ENCODE measurements around the gene TXK.

- no peak for TF ChIP-seq EZH2 (IDR thresholded peaks at IDR 0.05; ENCODE audit: insufficient read depth, poor library complexity, severe bottlenecking)
- TF ChIP-seq EZH2phosphoT487 (IDR thresholded peaks at IDR 0.05; ENCODE audit: insufficient read depth, low read depth) = no peak
Observed at GRCh38 chr4:48042979-48043461, 91.0 kb downstream of the TXK start.

Measured in GM23248 (cell line).